GM15510 (cell line): ENCODE measurements around the gene DDX27.

ENCODE experiments used
- POLR2A ChIP-seq: IDR thresholded peaks from 3 replicates; pipeline ENCODE4 v1.6.1; 2011; ENCODE audit warnings: borderline replicate concordance; ENCODE audit not compliant: insufficient read length; ENCODE audit errors: extremely low read depth

DDX27 gene

DNA sequence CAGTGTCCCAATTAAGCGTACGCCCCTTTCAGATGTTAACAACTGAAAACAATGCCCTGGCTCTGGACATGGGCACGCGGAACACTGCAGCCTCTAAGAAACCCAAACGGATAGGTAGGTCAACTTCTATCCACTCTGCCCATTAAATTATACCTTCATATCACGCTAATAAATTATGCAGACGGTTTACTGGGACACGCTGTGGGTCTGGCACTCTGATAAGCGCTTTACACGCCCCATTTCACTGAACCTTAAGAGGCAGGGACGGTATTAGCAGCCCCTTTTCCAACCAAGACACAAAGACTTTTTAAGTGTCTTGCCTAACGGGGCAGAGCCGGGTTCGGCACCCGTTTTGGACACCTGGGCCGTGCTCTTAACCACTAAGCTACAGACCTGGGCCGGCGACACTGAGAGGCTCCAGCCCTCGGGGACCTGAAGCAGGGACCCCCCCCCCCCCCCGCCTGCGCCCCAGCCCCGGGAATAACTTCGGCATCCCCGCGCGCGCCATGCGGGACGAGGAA, 31.8 kb upstream of the DDX27 start:
- TF ChIP-seq POLR2A = no peak

DNA sequence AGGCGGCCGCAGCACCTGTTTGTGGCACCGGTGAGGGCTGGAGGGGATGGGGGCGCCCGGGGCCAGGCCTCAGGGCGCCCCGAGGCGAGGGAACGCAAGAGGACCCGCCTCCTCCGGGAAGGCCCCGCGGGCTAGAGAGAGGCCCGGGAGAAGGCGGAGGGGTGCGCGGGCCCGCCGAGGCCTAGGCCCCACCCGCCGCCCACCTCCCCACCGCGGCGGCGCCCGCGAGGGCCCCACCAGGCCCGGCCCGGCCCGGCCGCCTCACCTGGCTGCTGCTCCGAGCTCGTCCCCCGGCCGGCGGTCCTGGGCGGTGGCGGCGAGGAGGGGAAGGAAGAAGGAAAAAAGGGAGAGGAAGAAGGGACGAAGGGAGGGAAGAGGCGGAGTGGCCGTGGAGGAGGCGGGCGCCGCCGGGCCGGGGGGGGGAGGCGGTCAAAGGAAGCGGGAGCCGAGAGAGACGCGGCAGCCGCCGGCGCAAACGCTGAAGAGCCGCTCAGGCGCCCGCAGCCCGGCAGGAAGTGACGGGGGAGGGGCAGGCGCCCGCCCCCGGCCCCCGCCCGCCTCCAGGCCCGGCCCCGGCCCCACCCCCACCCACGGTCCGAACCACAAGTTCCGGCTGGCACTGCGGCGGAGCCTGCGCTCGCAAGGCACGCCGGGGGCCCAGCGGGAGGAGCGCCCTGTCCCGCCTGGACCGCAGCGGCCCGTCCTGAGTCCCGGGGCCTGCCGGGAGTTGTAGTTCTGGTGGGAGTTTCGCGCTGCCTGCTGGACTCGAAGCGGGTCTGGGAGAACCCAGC, 31.2 kb upstream of the DDX27 start, which contains the start of gene STAU1:
STAU1 (minus strand) TSS at position 484 of the 791 bp plus-strand sequence. CDS start 22,133 bp downstream, outside the sequence.
- peak; percentile 71 for TF ChIP-seq POLR2A

DNA sequence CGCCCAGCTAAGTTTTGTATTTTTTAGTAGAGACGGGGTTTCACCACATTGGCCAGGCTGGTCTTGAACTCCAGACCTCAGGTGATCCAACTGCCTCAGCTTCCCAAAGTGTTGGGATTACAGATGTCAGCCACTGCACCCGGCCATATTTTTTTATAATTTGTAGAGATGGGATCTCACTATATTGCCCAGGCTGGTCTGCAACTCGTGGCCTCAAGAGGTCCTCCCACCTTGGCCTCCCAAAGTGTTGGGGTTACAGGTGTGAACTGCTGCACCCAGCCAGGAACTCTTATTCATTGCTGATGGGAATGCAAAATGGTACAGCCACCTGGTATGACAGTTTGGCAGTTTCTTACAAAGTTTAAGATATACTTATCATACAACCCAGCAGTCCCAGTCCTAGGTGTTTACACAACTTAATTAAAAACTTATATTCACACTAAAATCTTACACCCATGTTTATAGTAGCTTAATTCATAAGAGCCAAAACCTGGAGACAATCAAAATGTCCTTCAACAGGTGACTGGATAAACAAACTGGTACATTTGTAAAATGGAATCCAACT, 19.4 kb upstream of the DDX27 start:
- no peak for TF ChIP-seq POLR2A

DNA sequence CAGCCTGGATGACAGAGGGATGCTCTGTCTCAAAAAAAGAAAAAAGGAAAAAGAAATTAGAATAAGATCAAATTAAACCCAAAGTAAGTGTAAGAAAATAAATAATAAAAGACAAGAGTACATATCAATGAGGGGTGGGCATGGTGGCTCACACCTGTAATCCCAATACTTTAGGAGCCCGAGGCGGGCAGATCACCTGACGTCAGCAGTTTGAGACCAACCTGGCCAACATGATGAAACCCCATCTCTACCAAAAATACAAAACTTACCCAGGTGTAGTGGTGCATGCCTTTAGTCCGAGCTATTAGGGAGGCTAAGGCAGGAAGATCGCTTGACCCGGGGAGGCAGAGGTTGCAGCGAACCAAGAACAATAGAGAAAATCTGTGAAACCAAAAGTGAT, 16.2 kb upstream of the DDX27 start:
- TF ChIP-seq POLR2A = no peak

DNA sequence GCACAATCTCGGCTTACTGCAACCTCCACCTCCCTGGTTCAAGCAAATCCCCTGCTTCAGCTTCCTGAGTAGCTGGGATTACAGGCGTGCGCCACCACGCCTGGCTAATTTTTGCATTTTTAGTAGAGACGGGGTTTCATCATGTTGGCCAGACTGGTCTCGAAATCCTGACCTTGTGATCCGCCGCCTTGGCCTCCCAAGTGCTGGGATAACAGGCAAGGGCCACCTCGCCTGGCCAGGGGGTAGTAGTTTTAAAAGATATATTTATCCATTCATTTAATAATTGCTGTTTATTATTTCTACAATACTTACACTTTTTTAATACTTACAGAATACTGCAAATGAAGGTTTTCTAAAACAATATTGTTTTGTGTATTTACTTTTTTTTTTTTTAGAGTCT, 15.5 kb upstream of the DDX27 start:
- no peak for TF ChIP-seq POLR2A

DNA sequence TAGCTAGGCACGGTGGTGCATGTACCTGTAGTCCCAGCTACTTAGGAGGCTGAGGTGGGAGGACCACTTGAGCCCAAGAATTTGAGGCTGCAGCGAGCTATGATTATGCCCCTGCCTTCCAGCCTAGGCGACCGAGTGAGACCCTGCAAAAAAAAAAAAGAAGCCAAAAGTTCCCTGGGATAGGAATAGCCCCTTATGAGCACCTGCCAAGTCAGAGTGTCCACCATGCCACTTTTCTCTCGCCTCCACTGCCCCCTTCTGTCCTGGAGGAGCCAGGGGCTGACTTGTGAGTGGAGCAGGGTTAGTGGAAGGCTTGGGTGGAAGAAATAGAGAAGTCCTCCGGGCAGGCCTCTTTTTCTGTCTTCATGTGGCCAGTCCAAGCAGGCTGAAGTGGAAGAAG, 12.1 kb upstream of the DDX27 start:
- no peak for TF ChIP-seq POLR2A

DNA sequence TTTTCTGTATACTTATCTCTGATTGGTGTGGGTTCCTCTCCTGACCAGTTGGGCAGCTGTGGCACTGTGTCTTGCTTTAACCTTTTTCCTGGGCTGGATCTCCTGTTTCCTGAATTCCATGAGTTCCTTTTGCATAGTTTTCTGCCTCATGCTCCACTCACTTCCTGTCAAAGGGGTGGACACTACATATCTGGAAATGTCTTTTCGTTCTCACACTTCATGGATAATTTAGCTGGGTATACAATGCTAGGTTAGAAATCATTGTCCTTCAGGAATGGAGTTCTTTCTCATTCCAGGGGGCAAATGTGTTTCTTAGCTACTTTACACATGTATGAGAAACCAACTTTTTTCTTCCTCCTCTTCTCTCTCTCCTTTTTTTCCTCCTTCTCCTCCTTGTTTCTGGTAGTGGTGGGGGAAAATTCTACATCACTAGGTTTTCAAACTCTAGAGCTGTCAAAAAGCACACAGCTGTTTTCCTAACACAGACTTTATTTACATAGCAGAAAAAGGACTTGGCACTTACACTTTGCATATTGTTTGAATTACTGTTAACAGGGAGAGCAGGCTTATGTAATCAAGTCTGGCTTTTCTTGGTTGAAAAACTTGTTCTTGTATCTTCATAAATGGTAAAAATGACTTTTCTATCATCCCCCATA, 9.0 kb upstream of the DDX27 start:
- no peak for TF ChIP-seq POLR2A

DNA sequence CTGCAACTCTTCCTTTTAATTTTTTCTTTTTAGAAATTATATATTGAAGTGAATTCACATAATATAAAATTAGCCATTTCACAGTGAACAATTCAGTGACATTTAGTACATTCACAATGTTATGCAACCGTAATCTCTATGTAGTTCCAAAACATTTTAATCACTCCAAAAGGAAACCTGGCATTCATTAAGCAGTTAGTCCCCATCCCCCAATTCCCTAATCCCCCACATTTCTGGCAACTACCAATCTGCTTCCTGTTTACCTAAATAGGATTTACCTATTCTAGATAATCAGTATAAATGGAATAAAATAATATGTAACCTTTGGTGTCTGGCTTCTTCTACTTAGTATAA, 8.5 kb upstream of the DDX27 start:
- TF ChIP-seq POLR2A = no peak

DNA sequence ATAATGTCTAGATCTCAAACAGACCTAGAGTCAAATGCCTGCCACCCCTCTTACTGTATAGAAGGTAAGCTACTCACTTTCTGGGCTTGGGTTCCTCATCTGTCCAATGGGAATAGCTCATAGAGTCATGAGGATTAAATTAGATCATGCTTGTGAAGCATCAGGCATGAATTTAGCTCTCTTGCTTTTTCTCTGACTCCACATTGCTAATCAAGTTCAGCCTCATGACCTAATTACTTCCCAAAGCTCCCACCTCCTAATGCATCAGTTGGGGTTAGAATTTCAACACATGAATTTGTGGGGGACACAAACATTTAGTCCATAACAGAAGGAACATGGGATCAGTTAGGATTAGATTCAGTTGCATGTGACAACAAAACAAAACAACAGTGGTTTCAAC, 4.6 kb upstream of the DDX27 start:
- TF ChIP-seq POLR2A = no peak

DNA sequence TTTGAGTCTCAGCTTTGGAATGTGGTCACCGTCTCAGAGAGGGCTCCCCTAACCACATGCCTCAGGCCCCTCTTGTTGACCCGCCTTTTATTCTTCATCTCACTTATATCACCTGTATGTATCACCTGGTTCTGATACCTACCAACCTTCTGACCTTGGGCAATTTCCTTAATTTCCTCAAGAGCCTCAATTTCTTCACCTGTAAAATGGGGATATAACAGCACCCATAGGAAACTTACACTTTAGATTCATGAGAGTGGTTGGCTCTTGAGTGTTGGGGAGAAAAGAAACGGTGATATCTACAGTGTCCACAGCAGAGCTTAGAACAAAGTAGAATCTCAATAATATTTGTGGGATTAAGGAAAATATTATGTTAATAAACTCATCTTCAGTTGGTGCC, 4.0 kb upstream of the DDX27 start:
- TF ChIP-seq POLR2A = no peak

DNA sequence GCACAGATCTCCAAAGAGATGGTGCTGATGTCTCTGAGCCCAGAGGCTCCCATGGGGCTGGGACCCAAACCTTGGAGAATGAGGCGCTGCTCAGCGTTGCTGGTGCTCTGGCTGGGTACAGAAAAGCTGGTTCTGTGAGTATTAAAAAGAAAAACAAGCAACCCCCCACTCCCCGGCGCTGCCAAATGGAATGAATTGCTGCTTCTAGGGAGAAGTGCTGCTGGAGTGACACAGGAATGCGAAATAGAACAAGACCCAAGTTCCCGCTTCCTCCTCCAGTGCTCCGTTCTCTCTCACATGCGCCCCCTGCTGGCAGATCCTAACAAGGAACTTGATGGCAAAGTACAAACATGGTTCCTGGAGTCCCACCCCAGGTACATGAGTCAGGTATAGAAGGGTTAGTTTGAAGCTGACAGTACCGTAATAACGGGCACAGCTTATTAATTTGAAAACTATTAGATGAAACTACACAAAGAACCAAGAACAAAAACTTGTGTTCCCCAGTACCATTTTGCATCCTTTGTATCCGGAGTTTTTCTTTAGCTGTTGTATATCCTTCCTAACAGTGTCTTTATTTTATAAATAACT, 2.1 kb upstream of the DDX27 start:
- no peak for TF ChIP-seq POLR2A

DNA sequence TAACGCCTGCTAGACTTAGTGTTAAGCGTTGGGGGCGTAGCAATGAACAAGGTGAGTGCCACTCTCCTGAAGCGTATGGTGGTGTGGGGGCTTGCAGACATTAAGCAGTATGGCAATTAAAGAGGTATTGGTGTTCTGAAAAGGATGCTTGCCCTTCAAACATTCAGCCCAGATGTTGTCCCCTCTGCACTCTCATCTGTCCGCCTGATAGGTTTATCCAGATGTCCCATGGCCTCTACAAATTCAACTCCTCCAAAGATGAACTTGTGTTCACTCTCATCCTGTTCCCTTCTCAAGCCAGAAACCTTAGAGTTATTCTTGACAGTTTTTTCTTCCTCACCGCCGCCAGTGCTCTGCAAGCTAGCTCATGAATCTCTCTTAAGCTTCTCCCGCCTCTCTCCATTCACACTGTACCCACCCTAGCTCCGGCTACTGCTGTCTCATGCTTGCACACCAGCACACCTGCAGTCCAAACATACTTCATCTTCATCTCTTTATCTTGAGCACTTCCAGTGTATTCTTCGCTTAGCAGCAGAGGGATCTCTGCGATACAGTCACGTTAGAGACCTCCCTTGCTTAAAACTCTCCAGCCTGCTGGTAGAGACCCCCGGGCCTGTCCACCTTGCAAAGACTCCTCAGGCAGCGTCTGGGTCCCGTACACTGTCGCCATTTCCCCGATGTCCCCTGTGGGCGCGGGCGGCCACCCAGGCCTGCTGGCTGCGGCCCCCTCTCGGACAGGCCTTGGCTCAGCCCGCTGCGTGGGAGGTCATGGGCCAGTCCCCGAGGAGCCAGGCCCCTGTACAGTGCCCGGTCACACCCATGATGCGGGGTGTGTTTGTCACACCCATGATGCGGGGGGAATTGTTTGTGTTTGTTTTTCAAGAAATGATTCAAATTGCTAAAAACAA, 962 bp downstream of the DDX27 start:
- TF ChIP-seq POLR2A = no peak

DNA sequence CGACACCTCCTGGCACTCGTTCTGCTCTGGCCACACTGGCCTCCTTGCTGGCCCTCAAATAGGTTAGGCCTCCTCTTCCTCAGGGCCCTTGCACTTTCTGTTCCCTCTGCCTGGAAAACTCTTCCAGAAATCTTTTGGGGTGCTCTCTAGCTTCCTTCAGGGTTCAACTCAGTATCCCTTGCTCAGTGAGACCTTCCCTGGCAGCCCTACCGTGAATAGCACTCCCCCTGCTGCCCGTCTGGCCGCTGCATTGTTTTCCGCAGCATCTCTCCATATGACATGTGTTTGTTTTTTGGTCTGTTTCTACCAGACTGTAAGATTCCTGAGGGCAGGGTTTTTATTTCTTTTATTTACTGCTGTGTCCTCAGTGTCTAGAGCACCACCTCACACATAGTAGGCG, 6.7 kb downstream of the DDX27 start:
- no peak for TF ChIP-seq POLR2A

DNA sequence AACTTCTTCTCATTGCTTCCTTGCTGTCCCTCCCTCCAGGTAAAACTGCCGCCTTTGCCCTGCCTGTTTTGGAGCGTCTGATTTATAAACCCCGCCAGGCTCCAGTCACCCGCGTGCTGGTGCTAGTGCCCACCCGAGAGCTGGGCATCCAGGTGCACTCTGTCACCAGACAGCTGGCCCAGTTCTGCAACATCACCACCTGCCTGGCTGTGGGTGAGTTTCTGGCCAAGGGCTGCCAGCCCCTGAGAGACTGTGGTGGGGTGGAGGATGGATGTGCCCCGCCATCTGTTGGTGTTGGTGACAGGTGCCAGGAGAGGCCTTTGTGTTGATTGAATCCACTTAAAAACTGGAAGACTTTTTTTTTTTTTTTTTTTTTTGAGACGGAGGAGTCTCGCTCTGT, 9.5 kb downstream of the DDX27 start:
- no peak for TF ChIP-seq POLR2A
